Mesenchymal stem cell (in vitro differentiated cells and primary cell): ENCODE measurements around the gene CLGN.

Experiments
- DNase-seq: peaks from one replicate; pipeline ENCODE4 v3.0.0-alpha.2; 2013
- H2AFZ ChIP-seq: one replicate; pipeline ENCODE4 v1.6.1; 2013; ENCODE audit warnings: low read depth, mild to moderate bottlenecking, control low read depth, inconsistent platforms, low read length, moderate library complexity
- H2AK5ac ChIP-seq: 2 replicates; pipeline ENCODE4 v1.6.1; 2013; ENCODE audit warnings: low read length, moderate library complexity, mild to moderate bottlenecking, inconsistent platforms; ENCODE audit not compliant: severe bottlenecking
- H2BK120ac ChIP-seq: one replicate; pipeline ENCODE4 v1.6.1; 2013; ENCODE audit warnings: low read depth, mild to moderate bottlenecking, inconsistent platforms, low read length, moderate library complexity
- H2BK12ac ChIP-seq, 2 experiments: one replicate each; pipeline ENCODE4 v1.6.1; 2013; ENCODE audit warnings: inconsistent platforms in 2 of 2, low read length in 2 of 2, mild to moderate bottlenecking in 2 of 2, moderate library complexity in 2 of 2, control low read depth in 1 of 2
- H2BK15ac ChIP-seq: one replicate; pipeline ENCODE4 v1.6.1; 2013; ENCODE audit warnings: mild to moderate bottlenecking, low read depth, inconsistent platforms; ENCODE audit not compliant: poor library complexity, severe bottlenecking
- H2BK5ac ChIP-seq: 2 replicates; pipeline ENCODE4 v1.6.1; 2013; ENCODE audit warnings: low read depth, mild to moderate bottlenecking, low read length, control low read depth, inconsistent platforms; ENCODE audit not compliant: poor library complexity, severe bottlenecking
- H3K14ac ChIP-seq, 2 experiments: one replicate each; pipeline ENCODE4 v1.6.1; 2013; ENCODE audit warnings: inconsistent platforms in 2 of 2, low read length in 2 of 2, control low read depth in 1 of 2, mild to moderate bottlenecking in 1 of 2, moderate library complexity in 1 of 2
- H3K18ac ChIP-seq, 2 experiments: one replicate each; pipeline ENCODE4 v1.6.1; 2013; ENCODE audit warnings: inconsistent platforms in 2 of 2, low read length in 2 of 2, control low read depth in 1 of 2, low read depth in 1 of 2, mild to moderate bottlenecking in 1 of 2
- H3K23ac ChIP-seq, 2 experiments: one replicate each; pipeline ENCODE4 v1.6.1; 2013; ENCODE audit warnings: inconsistent platforms in 2 of 2, low read length in 2 of 2, mild to moderate bottlenecking in 2 of 2, moderate library complexity in 2 of 2, control low read depth in 1 of 2
- H3K27ac ChIP-seq: 2 replicates; pipeline ENCODE4 v1.5.1; 2013; ENCODE audit warnings: mild to moderate bottlenecking, moderate library complexity, low read length, control low read depth, inconsistent platforms; ENCODE audit not compliant: poor library complexity, severe bottlenecking
- H3K27me3 ChIP-seq, 2 experiments: 2 replicates each; pipeline versions ENCODE4 v1.6.1 to v1.7.0; 2013; ENCODE audit warnings: low read length in 2 of 2, mild to moderate bottlenecking in 2 of 2, moderate library complexity in 2 of 2, control low read depth in 1 of 2, inconsistent platforms in 1 of 2; ENCODE audit not compliant: control insufficient read depth in 1 of 2, insufficient read depth in 1 of 2
- H3K36me3 ChIP-seq, 2 experiments: 2 replicates each; pipeline versions ENCODE4 v1.6.1 to v1.7.0; 2013; ENCODE audit warnings: low read length in 2 of 2, control low read depth in 1 of 2, inconsistent platforms in 1 of 2, low read depth in 1 of 2, mild to moderate bottlenecking in 1 of 2; ENCODE audit not compliant: insufficient read depth in 2 of 2, control insufficient read depth in 1 of 2
- H3K4ac ChIP-seq, 2 experiments: one replicate each; pipeline ENCODE4 v1.6.1; 2013; ENCODE audit warnings: inconsistent platforms in 2 of 2, low read length in 2 of 2, mild to moderate bottlenecking in 2 of 2, moderate library complexity in 2 of 2, control low read depth in 1 of 2, low read depth in 1 of 2
- H3K4me1 ChIP-seq: 2 replicates; pipeline ENCODE4 v1.6.1; 2013; ENCODE audit warnings: low read depth, low read length, control low read depth; ENCODE audit not compliant: control insufficient read depth, insufficient read depth
- H3K4me2 ChIP-seq: 2 replicates; pipeline ENCODE4 v1.6.1; 2013; ENCODE audit warnings: low read length, mild to moderate bottlenecking, inconsistent platforms; ENCODE audit not compliant: poor library complexity, severe bottlenecking
- H3K4me3 ChIP-seq, 2 experiments: 2 replicates each; pipeline versions ENCODE4 v1.5.1 to v1.7.0; 2013; ENCODE audit warnings: low read length in 2 of 2, mild to moderate bottlenecking in 2 of 2, control low read depth in 1 of 2, low read depth in 1 of 2; ENCODE audit not compliant: insufficient read depth in 1 of 2
- H3K79me1 ChIP-seq: replicated peaks from 2 replicates; pipeline ENCODE4 v1.6.1; 2013; ENCODE audit warnings: mild to moderate bottlenecking, control low read depth, low read length, inconsistent platforms; ENCODE audit not compliant: poor library complexity, severe bottlenecking
- H3K9ac ChIP-seq: 2 replicates; pipeline ENCODE4 v1.7.0; 2013; ENCODE audit warnings: mild to moderate bottlenecking, low read length, moderate library complexity
- H3K9me3 ChIP-seq: 2 replicates; pipeline ENCODE4 v1.7.0; 2013; ENCODE audit warnings: mild to moderate bottlenecking, low read length; ENCODE audit not compliant: control insufficient read depth
- H4K8ac ChIP-seq: one replicate; pipeline ENCODE4 v1.6.1; 2013; ENCODE audit warnings: inconsistent platforms, mild to moderate bottlenecking, low read length, moderate library complexity
- H4K91ac ChIP-seq: one replicate; pipeline ENCODE4 v1.6.1; 2013; ENCODE audit warnings: mild to moderate bottlenecking, low read length, inconsistent platforms
- WGBS: methylation state at CpG from one replicate; pipeline ENCODE4 v1.1.7; 2013; ENCODE audit warnings: mixed read lengths; 5-methylcytosine and 5-hydroxymethylcytosine counted together

Gene CLGN

GRCh38 chr4:140463614-140464013 is 36.2 kb upstream of the CLGN start:
- Histone ChIP-seq H3K9ac (no peak overlapping the region), H4K91ac (no peak overlapping the region), H2AK5ac (no peak overlapping the region), H3K36me3 (no peaks in the 10 kb centered on the region), H3K27ac (no peak overlapping the region), H2BK120ac (no peak overlapping the region), H2BK15ac (no peak overlapping the region), H3K79me1 (no peaks in the 10 kb centered on the region), H2AFZ (no peak overlapping the region), H3K4me3 (no peak overlapping the region), H3K4ac (no peak overlapping the region), H3K18ac (no peak overlapping the region), H3K4me1 (no peaks in the 10 kb centered on the region), H3K9me3 (no peaks in the 10 kb centered on the region), H3K27me3 (no peaks in the 10 kb centered on the region), H2BK5ac (no peak overlapping the region), H3K23ac (no peak overlapping the region), H4K8ac (no peak overlapping the region), H3K4me2 (no peak overlapping the region), H3K14ac (no peak overlapping the region), H2BK12ac (no peak overlapping the region)
- no peak for DNase-seq
- WGBS: 73% methylated on average over 1 of the region's 1 CpG

GRCh38 chr4:140463182-140463581 is 35.7 kb upstream of the CLGN start:
- Histone ChIP-seq H3K23ac (no peak overlapping the region), H2AFZ (no peak overlapping the region), H3K9ac (no peak overlapping the region), H2BK120ac (no peak overlapping the region), H3K79me1 (no peaks in the 10 kb centered on the region), H4K91ac (no peak overlapping the region), H3K14ac (no peak overlapping the region), H2AK5ac (no peak overlapping the region), H3K9me3 (no peaks in the 10 kb centered on the region), H2BK5ac (no peak overlapping the region), H3K4ac (no peak overlapping the region), H3K27ac (no peak overlapping the region), H3K4me1 (no peaks in the 10 kb centered on the region), H2BK15ac (no peak overlapping the region), H4K8ac (no peak overlapping the region), H3K27me3 (no peaks in the 10 kb centered on the region), H3K36me3 (no peaks in the 10 kb centered on the region), H3K18ac (no peak overlapping the region), H3K4me3 (no peak overlapping the region), H2BK12ac (no peak overlapping the region), H3K4me2 (no peak overlapping the region)
- DNase-seq: no peak
- 63% methylated on average over 3 of the region's 3 CpGs for WGBS

GRCh38 chr4:140450352-140450751 is 22.9 kb upstream of the CLGN start:
- no peaks in the 10 kb centered on the region for H3K9me3 ChIP-seq
- no peak overlapping the region for H2AK5ac ChIP-seq
- H3K79me1 ChIP-seq: no peaks in the 10 kb centered on the region
- no peak overlapping the region for H2BK12ac ChIP-seq
- no peak overlapping the region for H2BK15ac ChIP-seq
- no peaks in the 10 kb centered on the region for H3K27me3 ChIP-seq
- H2AFZ ChIP-seq: no peak overlapping the region
- H3K4me1 ChIP-seq: no peaks in the 10 kb centered on the region
- H3K23ac ChIP-seq: no peak overlapping the region
- no peak overlapping the region for H4K8ac ChIP-seq
- H3K9ac ChIP-seq: no peak overlapping the region
- H3K4me2 ChIP-seq: no peak overlapping the region
- no peak overlapping the region for H2BK120ac ChIP-seq
- H3K14ac ChIP-seq: no peak overlapping the region
- H2BK5ac ChIP-seq: no peak overlapping the region
- WGBS: 94% methylated on average over 2 of the region's 3 CpGs
- no peaks in the 10 kb centered on the region for H3K36me3 ChIP-seq
- H3K18ac ChIP-seq: no peak overlapping the region
- no peak overlapping the region for H3K4ac ChIP-seq
- H3K27ac ChIP-seq: no peak overlapping the region
- DNase-seq: no peak
- H4K91ac ChIP-seq: no peak overlapping the region
- no peak overlapping the region for H3K4me3 ChIP-seq

GRCh38 chr4:140448830-140449229 is 21.4 kb upstream of the CLGN start:
- no peak overlapping the region for H2BK5ac ChIP-seq
- no peak overlapping the region for H3K4ac ChIP-seq
- no peak overlapping the region for H3K9ac ChIP-seq
- no peak overlapping the region for H2AFZ ChIP-seq
- H3K4me1 ChIP-seq: no peaks in the 10 kb centered on the region
- no peaks in the 10 kb centered on the region for H3K9me3 ChIP-seq
- H3K79me1 ChIP-seq: no peaks in the 10 kb centered on the region
- H3K23ac ChIP-seq: no peak overlapping the region
- H2BK12ac ChIP-seq: no peak overlapping the region
- WGBS: no CpG with 5 or more reads among the region's 2 CpGs
- no peak overlapping the region for H2BK120ac ChIP-seq
- no peak overlapping the region for H2AK5ac ChIP-seq
- H3K27me3 ChIP-seq: no peaks in the 10 kb centered on the region
- no peak overlapping the region for H4K91ac ChIP-seq
- no peak overlapping the region for H3K4me3 ChIP-seq
- DNase-seq: no peak
- no peak overlapping the region for H3K4me2 ChIP-seq
- H3K27ac ChIP-seq: no peak overlapping the region
- no peak overlapping the region for H3K18ac ChIP-seq
- no peak overlapping the region for H4K8ac ChIP-seq
- H2BK15ac ChIP-seq: no peak overlapping the region
- H3K14ac ChIP-seq: no peak overlapping the region
- no peaks in the 10 kb centered on the region for H3K36me3 ChIP-seq
